Kidney epithelial cell (primary cell): ENCODE measurements around the gene AMIGO3. TPM values are rescaled to one million over a fixed set of nuclear protein-coding genes. Genes with fewer than 3 reads are reported as not detected.

Source experiments
- DNase-seq: peaks from one replicate; pipeline ENCODE4 v3.0.0-alpha.2; 2010; ENCODE audit warnings: low read depth
- H3K27me3 ChIP-seq: 2 replicates; pipeline ENCODE4 v1.6.0; 2011; ENCODE audit warnings: low read length; ENCODE audit not compliant: control insufficient read depth, insufficient read depth
- H3K36me3 ChIP-seq: 2 replicates; pipeline ENCODE4 v1.5.1; 2011; ENCODE audit warnings: low read length; ENCODE audit not compliant: control insufficient read depth, insufficient read depth
- H3K4me3 ChIP-seq: 2 replicates; pipeline ENCODE4 v1.5.1; 2011; ENCODE audit warnings: low read depth, mild to moderate bottlenecking, control low read depth, low read length
- CTCF ChIP-seq: IDR thresholded peaks from 2 replicates; pipeline ENCODE4 v1.5.1; 2011; ENCODE audit warnings: mild to moderate bottlenecking, moderate library complexity, low read length, control low read depth, inconsistent platforms; ENCODE audit not compliant: insufficient read depth, poor library complexity, severe bottlenecking
- total RNA-seq: library from RNA; depleted of rRNA; stranded (reverse); fragments of >200 nt; gene quantifications from 2 replicates; pipeline ENCODE4 v1.2.3, GENCODE V29; 2015

AMIGO3 gene
- total RNA-seq, 1 donor from 2014 or later = not detected

- Histone ChIP-seq H3K27me3 (peaks cover 11% of the 10 kb centered on the region), H3K4me3 (no peak overlapping the region), H3K36me3 (peaks cover 1% of the 10 kb centered on the region)
- DNase-seq = no peak
- TF ChIP-seq CTCF = no peak
Observed at GRCh38 chr3:49720855-49721595, 1.5 kb upstream of the AMIGO3 start.

GRCh38 chr3:49718858-49719213 lies 648 bp downstream of the AMIGO3 start:
- H3K27me3 ChIP-seq = peaks cover 11% of the 10 kb centered on the region
- no peak for DNase-seq
- H3K36me3 ChIP-seq = peaks cover 1% of the 10 kb centered on the region
- TF ChIP-seq CTCF = no peak
- H3K4me3 ChIP-seq = peak overlapping the region; percentile 49

GRCh38 chr3:49717959-49718857 lies 1.3 kb downstream of the AMIGO3 start:
- TF ChIP-seq CTCF = no peak
- peaks cover 1% of the 10 kb centered on the region for H3K36me3 ChIP-seq
- no peak for DNase-seq
- H3K4me3 ChIP-seq = no peak overlapping the region
- H3K27me3 ChIP-seq = peaks cover 11% of the 10 kb centered on the region

GRCh38 chr3:49717211-49717958 lies 2.1 kb downstream of the AMIGO3 start:
- Histone ChIP-seq H3K36me3 (no peaks in the 10 kb centered on the region), H3K4me3 (no peak overlapping the region), H3K27me3 (peaks cover 11% of the 10 kb centered on the region)
- no peak for DNase-seq
- no peak for TF ChIP-seq CTCF

DNA sequence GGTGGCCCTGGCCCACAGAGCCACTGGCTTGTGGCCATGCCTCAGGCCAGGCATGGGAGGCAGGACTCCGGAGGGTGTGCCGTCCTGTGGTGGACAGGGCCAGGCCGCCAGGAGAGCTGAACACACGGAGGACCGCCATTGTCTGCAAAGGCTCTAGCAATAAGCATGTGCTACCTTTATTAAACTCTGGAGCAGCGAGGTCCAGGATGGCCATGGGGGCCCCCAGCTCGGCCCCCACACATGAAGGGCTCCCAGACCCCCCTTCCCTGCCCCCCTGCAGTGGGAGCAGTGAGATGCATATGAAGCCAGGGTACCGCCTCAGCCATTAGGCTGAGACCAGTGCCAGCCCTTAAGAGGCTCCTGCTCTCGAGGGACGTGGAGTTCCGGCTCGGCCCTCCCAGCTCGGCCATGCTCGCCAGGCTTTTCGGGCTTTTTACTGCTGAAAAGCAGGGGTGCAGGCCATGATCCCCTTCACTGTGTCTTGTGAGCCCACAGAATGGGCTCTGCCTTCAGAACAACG lies 2.7 kb downstream of the AMIGO3 start:
- Histone ChIP-seq H3K27me3 (peaks cover 11% of the 10 kb centered on the region), H3K4me3 (no peak overlapping the region), H3K36me3 (no peaks in the 10 kb centered on the region)
- no peak for TF ChIP-seq CTCF
- DNase-seq = no peak
